AG04449 (cell line): Measurements from ENCODE around the gene ZNF74.
A peak's percentile ranks its signal among the peaks of the same experiment; 100 is the strongest.

Experiments used
- CTCF ChIA-PET: fragments of 350-600 bp; formaldehyde crosslinking; extraction: SDS; loops from one replicate; lab custom pipeline; 2021; ENCODE audit warnings: antibody characterized with exemption; lab: Yijun Ruan, JAX
- POLR2A ChIA-PET: fragments of 400-600, 350-600 bp; formaldehyde crosslinking; extraction: SDS; loops from one replicate; lab custom pipeline; 2020; ENCODE audit warnings: antibody characterized with exemption, inconsistent platforms; lab: Yijun Ruan, JAX
- DNase-seq: peaks from one replicate; pipeline ENCODE4 v3.0.0-alpha.2; 2010; ENCODE audit warnings: low read depth, low spot score
- H3K4me3 ChIP-seq: 2 replicates; pipeline ENCODE4 v1.5.1; 2011; ENCODE audit warnings: low read depth, mild to moderate bottlenecking, control low read depth, low read length
- TF ChIP-seq, protein P1 (sequence below): IDR thresholded peaks from one replicate; pipeline ENCODE4 v1.5.1; 2011; ENCODE audit warnings: mild to moderate bottlenecking, moderate library complexity, low read length, control low read depth, inconsistent platforms; ENCODE audit not compliant: insufficient read depth; ENCODE audit errors: missing control alignments

Gene ZNF74

DNA sequence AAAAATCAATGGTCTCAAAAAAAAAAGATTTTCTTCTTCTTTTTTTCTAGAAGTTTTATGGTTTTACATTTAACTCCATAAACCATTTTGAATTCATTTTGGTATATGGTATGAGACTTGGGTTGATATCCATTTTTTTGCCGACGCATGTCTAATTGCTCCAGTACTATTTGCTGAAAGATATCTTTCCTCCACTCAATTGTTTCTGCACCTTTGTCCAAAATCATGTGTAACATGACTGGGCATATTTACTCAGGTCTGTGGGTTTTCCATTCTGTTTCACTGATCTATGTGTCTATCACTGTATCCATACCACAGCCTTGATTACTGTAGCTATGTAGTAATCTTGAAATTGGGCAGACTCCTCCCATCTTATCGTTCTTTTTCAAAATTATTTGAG is 59.3 kb downstream of the ZNF74 start:
- no peak for DNase-seq
- TF ChIP-seq, protein P1, sequence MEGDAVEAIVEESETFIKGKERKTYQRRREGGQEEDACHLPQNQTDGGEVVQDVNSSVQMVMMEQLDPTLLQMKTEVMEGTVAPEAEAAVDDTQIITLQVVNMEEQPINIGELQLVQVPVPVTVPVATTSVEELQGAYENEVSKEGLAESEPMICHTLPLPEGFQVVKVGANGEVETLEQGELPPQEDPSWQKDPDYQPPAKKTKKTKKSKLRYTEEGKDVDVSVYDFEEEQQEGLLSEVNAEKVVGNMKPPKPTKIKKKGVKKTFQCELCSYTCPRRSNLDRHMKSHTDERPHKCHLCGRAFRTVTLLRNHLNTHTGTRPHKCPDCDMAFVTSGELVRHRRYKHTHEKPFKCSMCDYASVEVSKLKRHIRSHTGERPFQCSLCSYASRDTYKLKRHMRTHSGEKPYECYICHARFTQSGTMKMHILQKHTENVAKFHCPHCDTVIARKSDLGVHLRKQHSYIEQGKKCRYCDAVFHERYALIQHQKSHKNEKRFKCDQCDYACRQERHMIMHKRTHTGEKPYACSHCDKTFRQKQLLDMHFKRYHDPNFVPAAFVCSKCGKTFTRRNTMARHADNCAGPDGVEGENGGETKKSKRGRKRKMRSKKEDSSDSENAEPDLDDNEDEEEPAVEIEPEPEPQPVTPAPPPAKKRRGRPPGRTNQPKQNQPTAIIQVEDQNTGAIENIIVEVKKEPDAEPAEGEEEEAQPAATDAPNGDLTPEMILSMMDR: no peak
- POLR2A ChIA-PET: no interaction called here
- H3K4me3 ChIP-seq: no peak overlapping the region
- CTCF ChIA-PET: interaction anchor here (1.1 to 5.7 kb wide), 8 partner anchors 9 to 115 kb away, joined by 3 to 152 read pairs (median 7); no protein-coding TSS in a partner anchor

DNA sequence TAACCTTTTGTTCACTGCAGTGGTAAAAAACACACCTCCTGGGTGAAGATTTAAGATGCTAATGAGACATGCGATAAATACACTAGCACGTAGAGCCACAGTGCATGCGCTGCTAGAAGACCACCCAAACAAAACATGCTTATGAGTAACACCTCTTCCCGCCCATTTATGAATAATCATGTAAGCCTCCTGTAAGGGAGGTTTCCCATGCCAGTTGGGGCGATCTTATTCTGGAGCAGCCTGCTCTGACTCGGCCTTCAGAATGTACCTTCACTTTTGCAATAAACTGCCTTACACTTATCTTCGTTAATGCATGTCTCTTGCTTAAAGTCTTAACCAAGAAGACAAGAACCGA is 61.7 kb downstream of the ZNF74 start:
- ChIA-PET POLR2A (interaction anchor here (1.2 kb wide), 1 partner anchor 38 kb away, joined by 7 read pairs; no protein-coding TSS in a partner anchor), CTCF (interaction anchor here (0.8 to 5.7 kb wide), 15 partner anchors 8 to 299 kb away, joined by 3 to 152 read pairs (median 6); no protein-coding TSS in a partner anchor)
- no peak for DNase-seq
- no peak overlapping the region for H3K4me3 ChIP-seq
- TF ChIP-seq, protein P1: no peak

DNA sequence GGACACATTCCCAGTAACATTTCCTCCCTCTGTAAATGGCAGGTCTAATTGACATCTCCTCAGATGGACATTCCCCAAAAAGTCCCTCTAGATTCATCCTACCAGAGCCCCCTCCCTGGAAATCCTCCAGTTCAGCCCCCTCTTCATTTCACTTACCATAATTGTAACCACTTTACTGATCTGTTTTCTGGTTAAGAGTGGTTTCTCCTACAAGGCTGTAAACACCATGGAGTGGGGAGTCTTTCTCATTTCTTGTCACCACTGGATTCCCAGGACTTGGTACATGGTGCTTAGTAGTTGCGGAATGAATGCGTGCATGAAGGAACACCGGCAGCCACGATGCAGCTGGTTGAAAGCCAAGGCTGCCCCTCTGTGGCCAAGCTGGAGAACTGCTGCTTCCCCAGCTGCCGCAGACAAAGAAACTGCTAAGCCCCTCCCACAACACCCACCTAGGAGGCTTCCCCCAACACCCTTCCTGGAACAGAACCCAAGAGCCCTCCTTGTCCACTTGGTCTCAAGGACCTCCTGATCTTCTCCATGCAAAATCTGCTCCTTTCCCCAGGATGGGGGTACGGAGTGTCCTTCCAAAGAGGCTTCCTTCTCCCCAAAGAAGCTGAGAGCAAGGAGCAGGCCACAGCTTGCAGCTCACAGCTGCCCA is 62.2 kb downstream of the ZNF74 start:
- TF ChIP-seq, protein P1: peak; percentile 88
- ChIA-PET POLR2A (interaction anchor here (1.2 kb wide), 1 partner anchor 38 kb away, joined by 7 read pairs; no protein-coding TSS in a partner anchor), CTCF (interaction anchor here (0.7 to 5.7 kb wide), 29 partner anchors 8 to 303 kb away, joined by 3 to 152 read pairs (median 4); partner anchors contain the start of gene MED15)
- peak; percentile 26 for DNase-seq
- no peak overlapping the region for H3K4me3 ChIP-seq

DNA sequence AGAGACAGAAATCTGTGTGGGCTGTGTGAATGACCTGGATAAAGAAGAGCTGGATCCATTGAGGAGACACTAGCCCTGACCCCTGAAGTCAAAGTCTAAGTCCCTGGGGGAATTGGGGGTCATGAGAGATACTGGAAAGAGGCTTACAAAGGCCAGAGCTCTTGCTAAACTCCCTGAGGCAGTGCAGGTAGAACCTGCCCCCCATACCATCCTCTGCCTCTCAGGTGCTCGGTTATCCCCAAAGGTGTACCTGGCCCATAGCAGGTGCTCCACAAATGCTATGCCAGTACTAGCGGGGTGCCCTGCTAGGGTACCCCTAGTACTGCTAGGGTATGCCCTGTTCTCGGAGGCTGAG is 62.7 kb downstream of the ZNF74 start:
- DNase-seq: no peak
- CTCF ChIA-PET: interaction anchor here (0.7 to 5.7 kb wide), 24 partner anchors 8 to 303 kb away, joined by 3 to 152 read pairs (median 4); partner anchors contain the start of gene MED15
- POLR2A ChIA-PET: interaction anchor here (1.2 kb wide), 1 partner anchor 39 kb away, joined by 7 read pairs; no protein-coding TSS in a partner anchor
- H3K4me3 ChIP-seq: no peak overlapping the region
- TF ChIP-seq, protein P1: no peak

DNA sequence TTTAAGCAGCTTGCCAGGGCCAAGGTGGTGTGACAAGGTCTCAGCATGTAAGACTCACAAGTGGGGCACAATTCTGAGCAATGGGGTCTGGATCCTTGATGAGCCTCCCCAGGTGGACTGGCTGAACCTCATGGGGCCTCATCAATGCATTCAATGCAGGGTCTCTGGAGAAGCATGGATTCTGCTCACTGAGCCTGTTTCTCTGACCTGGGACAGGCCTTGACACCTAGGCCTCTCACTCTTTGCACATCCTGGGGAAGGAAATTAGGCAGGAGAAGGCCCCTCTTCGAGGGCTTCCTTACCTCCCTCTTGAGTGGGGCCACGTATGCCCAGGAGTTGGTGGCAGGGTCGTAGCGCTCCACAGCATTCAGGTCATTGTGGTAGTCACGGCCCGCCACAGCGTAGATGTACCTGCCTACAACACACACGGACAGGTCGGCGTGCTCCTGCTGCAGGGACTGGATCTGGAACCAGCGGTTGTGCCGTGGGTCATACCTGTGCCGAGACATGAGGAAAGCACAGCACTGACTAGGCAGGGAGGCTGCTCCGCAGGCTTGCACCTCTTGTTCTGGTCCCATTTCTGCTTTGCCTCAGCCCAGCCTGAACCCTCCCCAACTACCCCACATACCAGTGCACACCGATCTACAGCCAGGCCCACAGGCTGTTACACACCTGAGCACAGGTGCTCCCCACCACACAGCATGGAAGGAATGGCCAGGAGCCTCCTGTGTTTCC is 63.7 kb downstream of the ZNF74 start:
- no peak overlapping the region for H3K4me3 ChIP-seq
- POLR2A ChIA-PET: interaction anchor here (0.7 kb wide), 1 partner anchor 10 kb away, joined by 3 read pairs; no protein-coding TSS in a partner anchor
- CTCF ChIA-PET: interaction anchor here (1.4 to 6.4 kb wide), 9 partner anchors 10 to 117 kb away, joined by 4 to 152 read pairs (median 5); no protein-coding TSS in a partner anchor
- TF ChIP-seq, protein P1: no peak
- DNase-seq: no peak
